Esophagus muscularis mucosa (tissue), 4 donors: ENCODE data around the gene DAZAP2.

Source experiments
- CTCF ChIP-seq, 3 experiments: fragments of 200-600 bp in 2 of 3; fragments of 450-650 bp in 1 of 3; sonication (generic) in 2 of 3; IDR thresholded peaks; one replicate each; pipeline ENCODE4 v1.5.1; 2017 to 2019; ENCODE audit warnings: antibody characterized with exemption in 3 of 3, mild to moderate bottlenecking in 2 of 3, moderate library complexity in 1 of 3
- EP300 ChIP-seq: sonication (generic); formaldehyde crosslinking; IDR thresholded peaks from one replicate; pipeline ENCODE4 v1.6.1; 2017; ENCODE audit warnings: antibody characterized with exemption
- POLR2A ChIP-seq: fragments of 450-650 bp; IDR thresholded peaks from one replicate; pipeline ENCODE4 v1.6.1; 2017; ENCODE audit warnings: antibody characterized with exemption, moderate library complexity, mild to moderate bottlenecking, low read depth

- TF ChIP-seq POLR2A (no peak), CTCF (IDR thresholded peaks at IDR 0.05) (no peak), EP300 (no peak)
Measured at GRCh38 chr12:51208016-51208660, 30.5 kb upstream of the DAZAP2 start.
